RWPE1 (cell line): ENCODE results near the gene DRD2.

Experiments
- CTCF ChIA-PET: fragments of 350-600 bp; sonication (Branson Sonifier 250); formaldehyde crosslinking; extraction: SDS; loops from one replicate; lab custom pipeline; 2021; lab: Yijun Ruan, JAX
- POLR2A ChIA-PET: fragments of 400-600 bp; formaldehyde crosslinking; extraction: SDS; loops from one replicate; lab custom pipeline; 2020; ENCODE audit warnings: antibody characterized with exemption; ENCODE audit not compliant: low non-redundant PET; lab: Yijun Ruan, JAX
- DNase-seq: peaks from one replicate; pipeline ENCODE4 v3.0.0; 2012; ENCODE audit warnings: low spot score
- H3K27ac ChIP-seq: fragments of 450-650 bp; 2 replicates; pipeline ENCODE4 v1.5.1; 2017
- CTCF ChIP-seq: fragments of 450-650 bp; conservative IDR thresholded peaks from 2 replicates; pipeline ENCODE4 v1.5.1; 2017; ENCODE audit warnings: low read depth, mild to moderate bottlenecking

Gene DRD2

GRCh38 chr11:113405724-113406478 is 69.3 kb downstream of the DRD2 start:
- ChIA-PET POLR2A (no interaction called here), CTCF (no interaction called here)
- no peak for TF ChIP-seq CTCF
- DNase-seq = no peak
- H3K27ac ChIP-seq = peak overlapping the region; percentile 68

GRCh38 chr11:113404859-113405430 is 70.3 kb downstream of the DRD2 start:
- CTCF ChIA-PET = interaction anchor here (0.5 kb wide), 1 partner anchor 12 kb away, joined by 5 read pairs; no protein-coding TSS in a partner anchor
- no peak for TF ChIP-seq CTCF
- POLR2A ChIA-PET = no interaction called here
- peak overlapping the region; percentile 68 for H3K27ac ChIP-seq
- no peak for DNase-seq

- POLR2A ChIA-PET = no interaction called here
- peak; percentile 99 for DNase-seq
- CTCF ChIA-PET = no interaction called here
- no peak for TF ChIP-seq CTCF
- H3K27ac ChIP-seq = peak overlapping the region; percentile 83
Observed at GRCh38 chr11:113401718-113402117, 73.5 kb downstream of the DRD2 start.

- CTCF ChIA-PET = no interaction called here
- peak overlapping the region; percentile 83 for H3K27ac ChIP-seq
- DNase-seq = no peak
- POLR2A ChIA-PET = no interaction called here
- no peak for TF ChIP-seq CTCF
Observed at GRCh38 chr11:113400631-113401230, 74.5 kb downstream of the DRD2 start.

- ChIA-PET POLR2A (no interaction called here), CTCF (no interaction called here)
- no peak overlapping the region for H3K27ac ChIP-seq
- TF ChIP-seq CTCF = no peak
- DNase-seq = no peak
Observed at GRCh38 chr11:113398669-113399430, 76.3 kb downstream of the DRD2 start.

GRCh38 chr11:113397821-113398220 is 77.4 kb downstream of the DRD2 start:
- ChIA-PET CTCF (no interaction called here), POLR2A (interaction anchor here (0.6 kb wide), 1 partner anchor 85 kb away, joined by 3 read pairs; no protein-coding TSS in a partner anchor)
- no peak for TF ChIP-seq CTCF
- H3K27ac ChIP-seq = peak overlapping the region; percentile 43
- DNase-seq = no peak
